ENCODE data around the gene MUC5B. TPM values are rescaled to one million over a fixed set of nuclear protein-coding genes. Genes with fewer than 3 reads are reported as not detected.

MUC5B gene
- total RNA-seq, 2 experiments from 2014 or later: not detected

GRCh38 chr11:1226226-1226985 lies 3.5 kb downstream of the MUC5B start:
- CTCF ChIA-PET: no interaction called here

GRCh38 chr11:1226986-1227550 lies 4.2 kb downstream of the MUC5B start:
- CTCF ChIA-PET: no interaction called here
- no peaks in the 10 kb centered on the region for H3K27me3 Mint-ChIP-seq
- no peak for DNase-seq
- H3K4me3 Mint-ChIP-seq: no peak overlapping the region
- no peak for ATAC-seq
- H3K36me3 Mint-ChIP-seq: no peaks in the 10 kb centered on the region
- H3K4me1 Mint-ChIP-seq: no peaks in the 10 kb centered on the region
- H3K27ac Mint-ChIP-seq: no peak overlapping the region
- no peaks in the 10 kb centered on the region for H3K9me3 Mint-ChIP-seq (ENCODE audit: low read depth)

More at GRCh38 chr11:1226226-1226985, 3.5 kb downstream of the MUC5B start:
- Mint-ChIP-seq H3K36me3 (no peaks in the 10 kb centered on the region), H3K4me3 (no peak overlapping the region), H3K27me3 (no peaks in the 10 kb centered on the region), H3K4me1 (no peaks in the 10 kb centered on the region), H3K9me3 (ENCODE audit: low read depth) (no peaks in the 10 kb centered on the region), H3K27ac (no peak overlapping the region)
- ATAC-seq (no peak), DNase-seq (no peak)

GRCh38 chr11:1227551-1228100 lies 4.8 kb downstream of the MUC5B start:
- Mint-ChIP-seq H3K27ac (no peak overlapping the region), H3K4me3 (no peak overlapping the region), H3K4me1 (no peaks in the 10 kb centered on the region), H3K27me3 (no peaks in the 10 kb centered on the region), H3K9me3 (ENCODE audit: low read depth) (no peaks in the 10 kb centered on the region), H3K36me3 (no peaks in the 10 kb centered on the region)
- CTCF ChIA-PET: no interaction called here
- ATAC-seq (no peak), DNase-seq (no peak)

GRCh38 chr11:1228101-1228821 lies 5.4 kb downstream of the MUC5B start:
- Mint-ChIP-seq H3K9me3 (ENCODE audit: low read depth) (no peaks in the 10 kb centered on the region), H3K27me3 (no peaks in the 10 kb centered on the region), H3K27ac (no peak overlapping the region), H3K4me3 (no peak overlapping the region), H3K36me3 (no peaks in the 10 kb centered on the region), H3K4me1 (no peaks in the 10 kb centered on the region)
- no peak for DNase-seq
- ATAC-seq: no peak
- CTCF ChIA-PET: no interaction called here

GRCh38 chr11:1228921-1229451 lies 6.1 kb downstream of the MUC5B start:
- CTCF ChIA-PET: no interaction called here
- Mint-ChIP-seq H3K27ac (no peak overlapping the region), H3K27me3 (no peaks in the 10 kb centered on the region), H3K4me1 (no peaks in the 10 kb centered on the region), H3K9me3 (ENCODE audit: low read depth) (no peaks in the 10 kb centered on the region), H3K4me3 (no peak overlapping the region), H3K36me3 (no peaks in the 10 kb centered on the region)
- no peak for ATAC-seq
- DNase-seq: no peak

GRCh38 chr11:1229471-1230120 lies 6.7 kb downstream of the MUC5B start:
- Mint-ChIP-seq H3K27ac (no peak overlapping the region), H3K36me3 (no peaks in the 10 kb centered on the region), H3K9me3 (ENCODE audit: low read depth) (no peaks in the 10 kb centered on the region), H3K4me1 (no peaks in the 10 kb centered on the region), H3K27me3 (no peaks in the 10 kb centered on the region), H3K4me3 (no peak overlapping the region)
- CTCF ChIA-PET: no interaction called here
- no peak for ATAC-seq
- no peak for DNase-seq

GRCh38 chr11:1230121-1230455 lies 7.2 kb downstream of the MUC5B start:
- no peak overlapping the region for H3K27ac Mint-ChIP-seq
- ATAC-seq: no peak
- CTCF ChIA-PET: no interaction called here
- no peaks in the 10 kb centered on the region for H3K27me3 Mint-ChIP-seq
- no peaks in the 10 kb centered on the region for H3K36me3 Mint-ChIP-seq
- H3K4me1 Mint-ChIP-seq: no peaks in the 10 kb centered on the region
- no peak overlapping the region for H3K4me3 Mint-ChIP-seq
- DNase-seq: no peak
- no peaks in the 10 kb centered on the region for H3K9me3 Mint-ChIP-seq (ENCODE audit: low read depth)

GRCh38 chr11:1230456-1231395 lies 7.9 kb downstream of the MUC5B start:
- Mint-ChIP-seq H3K9me3 (ENCODE audit: low read depth) (no peaks in the 10 kb centered on the region), H3K4me1 (no peaks in the 10 kb centered on the region)
- CTCF ChIA-PET: no interaction called here

GRCh38 chr11:1231396-1232020 lies 8.6 kb downstream of the MUC5B start:
- no peak for ATAC-seq
- CTCF ChIA-PET: no interaction called here
- Mint-ChIP-seq H3K4me3 (no peak overlapping the region), H3K27ac (no peak overlapping the region), H3K36me3 (no peaks in the 10 kb centered on the region), H3K27me3 (no peaks in the 10 kb centered on the region), H3K4me1 (no peaks in the 10 kb centered on the region), H3K9me3 (ENCODE audit: low read depth) (no peaks in the 10 kb centered on the region)
- DNase-seq: no peak

More at GRCh38 chr11:1230456-1231395, 7.9 kb downstream of the MUC5B start:
- Mint-ChIP-seq H3K36me3 (no peaks in the 10 kb centered on the region), H3K4me3 (no peak overlapping the region), H3K27me3 (no peaks in the 10 kb centered on the region), H3K27ac (no peak overlapping the region)
- no peak for ATAC-seq
- no peak for DNase-seq

GRCh38 chr11:1232021-1232882 lies 9.4 kb downstream of the MUC5B start:
- Mint-ChIP-seq H3K27ac (no peak overlapping the region), H3K27me3 (no peaks in the 10 kb centered on the region), H3K9me3 (ENCODE audit: low read depth) (no peaks in the 10 kb centered on the region), H3K4me3 (no peak overlapping the region), H3K36me3 (no peaks in the 10 kb centered on the region), H3K4me1 (no peaks in the 10 kb centered on the region)
- no peak for DNase-seq
- CTCF ChIA-PET: no interaction called here
- no peak for ATAC-seq

- CTCF ChIA-PET: no interaction called here
- Mint-ChIP-seq H3K27ac (no peak overlapping the region), H3K27me3 (no peaks in the 10 kb centered on the region), H3K36me3 (no peaks in the 10 kb centered on the region), H3K4me1 (no peaks in the 10 kb centered on the region), H3K9me3 (ENCODE audit: low read depth) (no peaks in the 10 kb centered on the region), H3K4me3 (no peak overlapping the region)
- ATAC-seq (no peak), DNase-seq (no peak)
Observed at GRCh38 chr11:1232883-1233321, 10.0 kb downstream of the MUC5B start.

Measured in activated CD8-positive, alpha-beta memory T cell treated with anti-CD3 and anti-CD28 coated beads, Interleukin-2, amount 10 ng/mL, durations not matched to agents 7 days and 5 days (primary cell).